ENCODE data around the gene TFB1M.

The TFB1M gene

DNA sequence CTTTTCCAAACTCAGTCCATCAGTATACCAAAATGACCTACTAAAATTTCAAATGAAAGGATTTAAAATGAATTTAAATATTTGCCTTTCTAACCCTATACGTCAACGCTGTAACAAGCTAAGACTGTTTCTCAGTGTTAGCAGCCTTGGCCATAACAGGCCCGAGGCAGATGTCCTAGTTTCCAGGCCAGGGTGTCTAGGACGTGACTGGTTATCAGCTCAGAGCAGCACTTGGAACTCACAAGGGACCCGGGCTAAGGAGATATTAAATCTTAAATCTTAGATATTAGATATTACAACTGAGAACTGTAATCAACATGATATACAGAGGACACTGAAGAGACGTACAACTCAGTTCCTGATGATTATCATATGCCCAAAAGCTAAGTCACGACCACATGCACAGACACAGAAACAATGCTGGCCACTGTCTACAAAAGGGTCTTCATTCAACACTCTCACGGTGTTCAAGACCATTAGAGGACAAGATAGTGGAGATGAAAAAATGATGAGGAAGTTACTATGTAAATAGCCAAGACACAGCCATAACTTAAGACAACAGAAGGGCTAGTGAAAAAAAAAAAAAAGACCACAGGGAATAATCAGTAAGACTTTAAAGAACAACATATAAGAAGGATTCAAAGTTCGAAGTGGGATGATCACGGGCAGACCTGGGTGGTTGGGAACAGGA is 50.8 kb downstream of the TFB1M start, which contains the start of gene CLDN20:
CLDN20 (plus strand) TSS at position 641 of the 691 bp plus-strand sequence. CDS start 11,707 bp downstream, outside the sequence.
- DNase-seq (ENCODE audit: low spot score), result no peak

DNA sequence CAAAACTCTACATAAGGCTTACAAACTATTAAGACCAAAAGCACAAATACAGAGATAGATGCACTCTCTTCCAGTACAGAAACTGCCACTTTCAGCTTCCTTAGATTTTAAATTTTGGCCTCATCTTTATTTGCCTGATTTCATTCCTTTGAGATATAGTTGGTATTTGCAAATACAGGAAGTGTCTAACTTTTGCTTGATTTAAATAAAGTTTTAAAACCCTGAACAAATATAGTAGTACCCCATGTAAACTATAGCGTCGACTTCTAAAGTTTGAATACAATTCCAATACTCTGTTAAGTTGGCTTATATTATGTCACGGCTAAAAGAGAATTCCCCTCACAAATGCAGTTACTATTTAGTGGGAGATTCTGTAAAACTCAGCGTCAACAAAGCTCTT is 51.6 kb downstream of the TFB1M start:
- DNase-seq (ENCODE audit: low spot score), result no peak

DNA sequence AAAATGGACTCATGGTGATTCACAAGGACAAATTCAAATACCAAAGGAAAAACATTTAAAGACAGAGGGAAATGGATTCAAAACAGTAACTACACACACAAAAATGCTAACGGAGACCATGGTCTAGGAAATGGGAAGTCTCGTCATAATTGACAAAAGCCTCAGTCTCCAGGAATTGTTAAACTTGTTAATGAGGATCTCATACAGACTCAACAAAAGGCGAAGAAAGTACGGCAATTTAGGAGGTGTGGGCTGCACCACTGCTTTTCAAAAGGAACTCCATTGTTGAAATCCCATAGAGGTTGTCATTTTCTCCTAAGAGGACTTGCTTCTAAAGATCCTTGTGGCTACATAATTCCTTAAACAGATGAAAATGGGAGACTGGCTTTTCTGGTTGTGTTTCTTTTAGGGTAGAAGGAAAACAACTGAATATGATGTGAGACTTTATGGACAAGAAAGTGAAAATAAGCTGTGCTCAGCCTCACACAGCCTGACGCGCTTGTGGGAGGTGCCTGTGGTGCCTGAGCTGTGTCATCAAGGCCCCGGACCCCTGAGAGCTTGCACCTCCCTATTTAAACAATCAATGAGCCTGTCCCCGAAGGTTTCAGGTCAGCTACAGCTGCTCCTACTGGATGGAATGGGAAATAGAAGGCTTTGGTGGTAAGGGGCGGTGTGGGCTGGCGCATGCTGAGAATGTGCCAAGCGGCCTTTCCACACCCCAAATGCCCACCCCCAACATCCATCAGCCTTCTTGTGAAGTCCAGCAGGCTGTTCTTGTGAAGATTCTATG is 53.0 kb downstream of the TFB1M start:
- DNase-seq (ENCODE audit: low spot score), result peak; percentile 43

DNA sequence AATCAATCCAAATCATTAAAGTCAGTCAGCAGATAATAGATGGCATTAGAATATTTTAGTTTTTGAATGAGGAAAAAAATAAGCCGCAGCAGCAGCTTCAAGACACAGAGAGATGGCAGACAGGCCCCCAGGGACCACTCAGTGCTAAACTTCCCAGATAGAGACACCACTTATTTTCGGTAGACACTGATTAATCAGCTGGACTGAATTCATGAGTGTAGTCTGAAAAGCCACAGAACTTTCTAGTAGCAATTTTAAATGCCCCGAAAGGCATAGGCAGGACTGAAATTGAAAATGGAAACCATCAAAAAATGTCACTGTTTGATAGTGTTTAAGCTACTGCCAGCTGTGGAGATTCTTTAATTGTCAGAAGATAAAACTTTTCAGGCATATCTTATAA is 53.6 kb downstream of the TFB1M start:
- DNase-seq (ENCODE audit: low spot score), result no peak

DNA sequence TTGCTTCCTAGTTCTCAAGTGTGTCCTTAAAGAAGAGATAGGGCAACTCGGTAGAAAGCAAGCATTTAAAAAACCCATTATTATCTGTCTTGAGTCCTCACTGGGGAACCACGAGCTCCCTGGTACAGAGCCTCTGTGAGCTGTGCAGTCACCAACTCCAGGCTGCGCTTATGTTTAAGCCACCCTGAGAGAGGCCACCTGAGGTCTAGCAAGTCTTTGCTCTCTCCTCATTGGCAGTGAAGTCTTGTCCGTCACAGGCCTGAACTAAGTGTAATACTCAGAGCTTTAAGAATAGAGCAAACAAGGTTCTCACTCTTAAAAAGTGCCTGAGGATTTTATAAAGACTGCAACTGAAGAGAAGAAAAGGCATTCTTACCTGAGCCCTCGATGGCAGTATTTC is 54.4 kb downstream of the TFB1M start:
- DNase-seq (ENCODE audit: low spot score), result no peak

DNA sequence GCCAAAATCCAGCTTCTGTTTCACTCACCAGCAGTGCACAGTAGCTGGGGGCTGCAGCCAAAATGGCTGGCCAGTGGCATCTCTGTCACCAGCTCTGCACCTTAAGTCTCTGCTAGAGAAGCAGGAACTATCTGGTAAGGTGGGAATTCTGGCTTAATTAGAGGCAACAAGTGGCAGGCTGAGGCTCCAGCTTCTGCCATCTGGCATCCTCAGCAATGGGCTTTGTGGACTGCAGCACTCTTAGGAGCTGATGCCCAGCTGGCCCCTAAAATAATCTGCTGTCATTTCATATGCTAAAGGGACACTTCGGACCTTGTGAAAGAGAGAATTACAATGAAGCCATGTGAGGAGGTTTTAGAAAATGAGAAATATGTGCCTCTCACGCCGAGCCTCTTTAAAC is 55.1 kb downstream of the TFB1M start:
- no peak for DNase-seq (ENCODE audit: low spot score)

DNA sequence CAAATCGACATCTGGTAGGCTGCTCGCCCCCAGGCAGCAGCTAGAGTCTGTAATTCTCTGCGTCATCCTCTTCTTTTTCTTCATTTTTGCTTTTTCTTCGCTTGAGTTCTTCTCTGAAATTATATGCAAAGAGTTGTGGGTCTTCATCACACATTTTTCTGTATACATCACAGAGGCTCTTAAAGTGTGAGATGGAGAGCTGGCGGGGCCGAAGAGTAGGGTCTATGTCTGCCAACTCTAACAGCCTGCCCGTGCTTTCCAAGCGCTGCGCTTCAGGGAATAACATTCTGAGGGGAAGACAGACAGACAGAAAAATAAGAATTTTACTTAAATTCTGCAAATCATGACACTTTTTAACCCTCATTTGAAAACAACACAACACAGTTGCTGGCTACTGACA is 56.5 kb downstream of the TFB1M start:
- DNase-seq (ENCODE audit: low spot score), result no peak

DNA sequence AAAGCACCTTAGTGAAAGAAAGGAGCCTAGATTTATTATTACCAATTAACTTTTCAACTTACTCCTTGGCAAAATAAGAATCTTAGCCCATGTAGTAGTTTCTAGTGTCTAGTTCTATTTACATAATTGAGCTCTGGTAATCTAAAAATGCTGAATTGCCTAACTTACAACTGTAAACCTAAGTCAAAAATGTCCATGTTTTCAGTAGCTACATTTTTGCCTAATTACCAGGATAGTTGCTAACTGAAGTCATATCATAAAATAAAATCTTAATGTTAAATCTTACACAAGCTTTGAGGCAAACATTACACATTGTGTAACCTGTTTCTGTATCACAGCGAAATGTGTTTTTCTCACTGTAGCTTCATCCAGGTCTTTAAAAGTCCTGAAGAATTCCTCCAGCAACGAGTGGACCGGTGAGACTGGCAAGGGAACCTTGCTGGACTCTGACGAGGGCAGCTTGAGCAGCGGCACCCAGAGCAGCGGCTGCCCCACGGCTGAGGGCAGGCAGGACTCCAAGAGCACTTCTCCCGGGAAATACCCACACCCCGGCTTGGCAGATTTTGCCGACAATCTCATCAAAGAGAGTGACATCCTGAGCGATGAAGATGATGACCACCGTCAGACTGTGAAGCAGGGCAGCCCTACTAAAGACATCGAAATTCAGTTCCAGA is 58.0 kb downstream of the TFB1M start:
- no peak for DNase-seq (ENCODE audit: low spot score)

DNA sequence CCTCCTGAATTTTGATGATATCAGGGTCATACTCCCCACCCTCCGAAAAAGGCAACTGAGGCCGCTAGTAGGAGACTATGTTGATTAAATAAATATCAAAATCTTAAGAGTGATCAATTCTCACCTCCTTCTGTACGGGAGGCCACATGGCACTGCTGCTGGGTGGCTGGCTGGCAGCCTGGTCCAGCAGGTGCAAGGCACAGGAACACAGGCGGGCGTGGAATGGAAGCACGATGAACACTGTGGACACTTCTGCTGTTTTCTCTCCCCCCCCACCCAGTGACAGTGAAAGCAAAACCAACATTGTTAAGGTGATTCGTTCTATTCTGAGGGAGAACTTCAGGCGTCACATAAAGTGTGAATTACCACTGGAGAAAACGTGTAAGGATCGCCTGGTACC is 60.1 kb downstream of the TFB1M start:
- DNase-seq (ENCODE audit: low spot score), result no peak

DNA sequence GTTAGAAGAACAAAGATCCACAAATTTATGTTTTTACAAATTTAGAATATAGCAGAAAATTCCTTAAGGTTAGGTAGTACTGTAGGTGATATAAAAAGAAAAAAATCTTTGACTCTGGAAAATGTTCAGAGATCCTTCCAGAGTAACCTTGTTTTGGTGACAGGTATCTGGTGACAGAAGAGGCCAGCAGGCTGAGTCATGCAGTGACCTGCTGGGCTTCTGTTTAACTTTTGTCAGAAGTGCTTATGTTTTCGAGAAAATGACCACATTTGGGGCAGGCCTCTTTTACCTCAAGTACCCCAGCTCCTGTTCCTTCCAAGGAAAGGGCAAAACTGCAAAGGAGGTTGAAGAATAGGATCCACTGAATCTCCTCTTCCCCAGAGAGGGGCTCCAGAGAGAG is 60.9 kb downstream of the TFB1M start:
- no peak for DNase-seq (ENCODE audit: low spot score)

DNA sequence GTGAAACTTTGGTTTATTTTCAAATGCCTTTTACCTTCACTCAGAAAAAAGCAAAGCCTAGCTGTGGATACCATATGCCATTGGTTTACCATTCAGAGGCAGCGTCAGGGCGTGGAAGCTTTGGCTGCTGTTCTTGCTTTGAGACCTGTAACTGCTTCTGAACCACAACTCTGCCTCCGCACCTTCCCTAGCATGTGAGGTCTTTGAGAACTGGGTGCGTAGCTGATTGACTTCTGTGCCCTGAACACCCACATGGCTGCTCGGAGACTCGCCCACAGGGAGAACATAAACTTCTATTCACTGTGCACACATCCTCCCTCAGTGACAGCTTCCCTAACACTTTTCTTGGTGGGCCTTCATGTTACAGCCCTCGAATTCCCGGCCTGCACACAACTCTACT is 61.7 kb downstream of the TFB1M start:
- no peak for DNase-seq (ENCODE audit: low spot score)

DNA sequence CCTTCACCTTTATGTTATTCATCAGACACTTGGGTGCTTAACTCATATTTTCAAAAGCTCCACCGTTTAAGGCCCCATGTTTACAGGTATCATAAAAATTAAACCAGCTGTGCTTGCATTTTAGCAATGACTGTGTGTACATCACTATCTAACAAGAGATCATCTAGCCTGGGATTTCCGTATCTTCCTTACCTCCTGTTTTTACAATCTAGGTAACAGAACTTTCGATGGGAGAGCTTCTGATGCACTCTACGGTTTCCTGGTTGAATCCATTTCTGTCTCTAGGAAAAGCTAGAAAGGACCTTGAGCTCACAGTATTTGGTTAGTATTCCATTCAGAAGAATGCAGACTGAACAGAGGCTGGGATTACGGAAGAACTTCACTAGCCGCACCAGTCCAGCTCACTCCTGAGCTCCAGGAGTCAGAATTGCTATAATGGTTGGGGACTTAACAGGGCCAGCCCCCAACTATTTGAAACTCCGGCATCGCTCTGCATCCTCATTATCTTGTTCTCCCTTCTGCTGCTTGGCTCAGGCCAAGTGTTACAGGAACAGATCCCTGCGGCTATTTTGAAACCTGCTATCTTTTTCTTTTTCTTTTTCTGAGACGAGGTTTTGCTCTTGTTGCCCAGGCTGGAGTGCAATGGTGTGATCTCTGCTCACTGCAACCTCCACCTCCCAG is 63.4 kb downstream of the TFB1M start:
- DNase-seq (ENCODE audit: low spot score), result no peak

DNA sequence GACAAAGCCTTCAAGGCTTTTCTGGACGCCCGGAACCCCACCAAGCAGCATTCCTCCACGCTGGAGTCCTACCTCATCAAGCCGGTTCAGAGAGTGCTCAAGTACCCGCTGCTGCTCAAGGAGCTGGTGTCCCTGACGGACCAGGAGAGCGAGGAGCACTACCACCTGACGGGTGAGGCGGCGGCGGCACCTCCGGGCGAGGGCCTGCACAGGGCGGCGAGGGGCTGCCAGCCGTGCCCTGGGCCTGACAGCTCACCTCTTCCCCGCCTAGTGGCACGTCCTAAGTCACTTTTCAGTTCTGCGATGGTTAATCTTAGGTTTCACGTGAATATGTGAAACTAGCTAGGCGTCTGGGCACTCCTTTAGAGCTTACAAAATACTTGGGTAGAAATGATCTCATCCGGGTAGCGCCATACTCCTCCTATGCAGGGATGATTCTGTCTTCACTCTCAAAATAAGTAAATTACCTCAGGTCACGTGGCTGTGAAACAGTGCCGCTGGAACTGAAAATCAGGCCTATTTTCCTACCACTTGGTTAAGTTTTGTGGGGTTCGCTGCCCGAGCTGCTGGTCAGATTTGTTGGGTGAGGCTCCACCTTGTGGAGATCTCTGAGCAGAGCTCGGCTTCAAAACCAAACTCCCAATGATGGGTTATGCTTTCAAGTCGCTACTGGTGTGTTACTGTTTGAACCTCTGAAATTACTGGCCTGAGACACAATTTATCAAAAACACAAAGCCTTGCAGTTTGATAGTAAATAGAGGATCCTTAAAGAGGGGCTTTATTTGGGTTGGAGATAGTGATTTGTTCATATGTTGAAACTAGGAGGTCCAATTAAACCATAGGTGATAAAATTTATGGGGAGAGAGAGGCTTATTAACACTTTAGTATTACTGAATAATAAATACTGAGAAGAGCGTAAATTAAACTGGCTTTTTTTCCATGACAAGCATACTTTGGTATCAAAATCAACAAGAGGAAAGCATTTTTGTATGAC is 66.0 kb downstream of the TFB1M start:
- DNase-seq (ENCODE audit: low spot score), result peak; percentile 75

DNA sequence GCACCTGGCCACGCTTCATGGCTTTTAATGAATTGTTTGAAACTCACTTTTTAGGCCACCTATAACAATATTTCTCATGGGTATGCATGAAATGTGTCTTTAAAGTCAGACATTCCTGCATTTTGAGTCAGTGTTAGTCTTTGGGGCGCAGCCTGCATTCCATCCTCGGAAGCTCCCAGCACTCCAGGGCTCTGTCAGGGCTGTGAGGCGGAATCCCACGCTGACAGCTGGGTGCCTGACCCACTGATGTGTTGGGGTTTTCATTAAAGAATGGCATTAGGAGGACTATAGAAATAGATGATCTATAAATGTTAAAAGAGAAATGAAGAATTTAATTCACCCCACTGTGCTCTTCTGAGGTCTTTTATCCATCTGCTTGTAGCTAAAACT is 66.7 kb downstream of the TFB1M start:
- DNase-seq (ENCODE audit: low spot score), result peak; percentile 52

DNA sequence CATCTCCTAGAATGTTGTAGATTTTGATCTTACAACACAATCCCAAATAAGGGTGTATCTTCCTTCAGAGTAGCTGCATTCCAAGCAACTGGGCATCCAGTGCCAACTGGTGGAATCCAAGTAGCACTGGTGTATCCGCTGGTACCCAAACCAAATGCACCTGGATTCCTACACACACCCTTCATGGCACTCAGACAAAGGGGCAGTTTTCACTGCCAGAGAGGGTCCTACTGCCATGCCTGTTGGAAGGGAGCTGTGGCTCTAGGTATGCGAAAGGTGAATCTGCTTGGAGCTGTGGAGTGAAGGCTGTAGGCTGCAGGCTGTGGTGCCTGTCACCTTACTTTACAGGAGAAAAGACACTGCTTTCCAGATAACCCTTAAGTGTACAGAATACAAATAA is 67.5 kb downstream of the TFB1M start:
- DNase-seq (ENCODE audit: low spot score), result no peak

DNA sequence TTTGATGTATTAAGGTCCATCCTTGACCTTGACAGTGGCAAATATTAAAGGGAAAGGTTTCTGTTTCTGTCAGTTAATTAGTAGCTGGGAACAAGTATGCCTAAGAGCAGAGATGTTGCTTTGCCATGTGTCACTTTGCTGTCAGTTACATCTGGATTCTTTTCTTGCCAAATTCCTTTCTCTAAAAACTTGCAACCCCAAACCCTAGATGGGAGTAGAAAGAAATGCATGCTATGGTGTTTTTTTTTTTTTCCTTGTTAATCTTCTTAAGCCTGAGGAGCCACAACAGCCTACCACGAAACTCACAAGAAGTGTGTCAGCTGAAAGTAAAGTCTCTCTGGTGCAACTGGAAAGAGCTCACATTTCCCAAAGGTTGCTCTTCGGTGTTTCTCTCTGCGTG is 68.5 kb downstream of the TFB1M start:
- DNase-seq (ENCODE audit: low spot score), result no peak

DNA sequence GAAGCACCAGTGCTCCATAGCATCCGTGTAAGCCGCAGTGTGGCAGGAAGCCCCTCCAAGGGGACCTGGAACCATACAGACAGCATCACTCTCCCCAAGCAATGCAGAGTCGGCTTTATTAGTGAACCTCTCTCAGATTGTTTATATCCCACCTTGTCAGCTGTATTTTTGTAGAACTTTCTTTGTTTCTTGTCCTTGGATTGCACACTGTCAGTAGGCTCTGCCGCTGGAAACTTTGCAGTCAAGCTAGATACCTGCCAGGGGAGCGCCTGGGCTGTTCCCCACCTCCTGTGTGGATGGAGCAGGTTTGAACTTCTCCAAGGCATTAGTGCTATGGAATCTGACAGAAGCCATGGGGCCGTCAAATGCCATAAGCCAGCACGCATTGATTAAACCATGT is 69.1 kb downstream of the TFB1M start:
- no peak for DNase-seq (ENCODE audit: low spot score)

DNA sequence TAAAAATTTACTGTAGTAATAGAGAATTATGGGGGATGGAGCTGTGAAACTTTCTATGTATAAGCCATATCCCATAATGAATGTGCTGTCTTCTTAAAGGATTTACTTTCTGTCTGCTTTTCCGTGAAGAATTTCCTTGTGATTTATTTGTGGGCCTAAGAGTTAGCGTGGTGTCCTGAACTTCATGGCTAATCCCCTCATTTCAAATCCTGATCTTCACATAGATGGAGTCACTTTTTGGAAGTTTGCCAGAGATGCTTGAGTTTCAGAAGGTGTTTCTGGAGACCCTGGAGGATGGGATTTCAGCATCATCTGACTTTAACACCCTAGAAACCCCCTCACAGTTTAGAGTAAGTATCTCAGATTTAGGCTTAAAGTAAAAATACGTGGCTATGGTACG is 69.8 kb downstream of the TFB1M start:
- DNase-seq (ENCODE audit: low spot score), result no peak

DNA sequence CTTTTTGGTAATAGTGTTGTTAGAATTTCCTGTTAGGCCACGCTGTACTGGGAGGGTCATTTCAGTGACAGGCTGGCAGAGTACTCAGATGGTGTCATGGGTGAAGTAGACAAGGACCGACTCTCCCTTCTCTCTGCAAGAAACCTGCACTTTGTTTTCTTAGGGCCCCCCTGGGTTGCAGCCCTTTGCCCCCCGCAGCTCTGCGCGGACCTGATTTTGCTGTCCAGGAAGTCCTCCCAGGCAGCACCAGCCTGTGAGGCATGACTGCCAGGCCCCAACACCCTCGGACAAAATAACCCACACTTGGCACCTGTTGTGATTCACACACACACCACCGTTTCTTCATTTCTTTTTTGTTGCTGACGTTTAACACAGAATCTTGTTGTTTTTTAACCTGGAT is 72.3 kb downstream of the TFB1M start:
- DNase-seq (ENCODE audit: low spot score), result no peak

DNA sequence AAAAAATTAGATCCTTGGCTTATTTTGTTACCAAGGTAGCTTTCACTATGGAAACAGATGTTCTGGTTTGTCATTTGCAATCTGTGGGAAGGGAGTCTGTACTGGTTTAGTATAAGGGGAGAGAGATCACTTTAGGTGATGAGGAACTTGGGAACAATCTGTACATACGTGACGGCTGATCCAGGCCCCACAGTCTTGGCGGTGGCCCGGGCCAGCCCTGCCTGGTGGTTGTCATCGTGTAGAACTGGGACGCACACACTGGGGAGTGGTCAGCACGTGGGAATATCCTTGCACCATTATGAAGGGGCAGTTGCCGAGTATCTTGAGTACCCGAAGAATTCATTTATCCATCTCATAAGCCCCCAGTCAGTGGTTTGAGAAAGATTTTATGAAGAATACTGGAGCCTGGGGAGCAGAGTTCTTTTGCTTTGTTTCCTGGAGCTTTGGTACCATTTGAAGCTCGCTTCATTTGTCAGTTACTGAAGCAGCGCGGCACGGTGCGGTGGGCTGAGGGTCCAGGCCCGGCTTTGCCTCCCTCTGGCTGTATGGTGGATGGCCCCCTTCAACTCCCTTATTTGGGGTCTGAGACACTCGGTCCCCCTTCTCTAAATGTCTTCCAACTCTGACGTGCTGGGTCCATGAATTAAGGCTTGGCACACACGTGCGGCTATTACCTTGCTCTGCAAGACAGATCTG is 73.2 kb downstream of the TFB1M start:
- no peak for DNase-seq (ENCODE audit: low spot score)

DNA sequence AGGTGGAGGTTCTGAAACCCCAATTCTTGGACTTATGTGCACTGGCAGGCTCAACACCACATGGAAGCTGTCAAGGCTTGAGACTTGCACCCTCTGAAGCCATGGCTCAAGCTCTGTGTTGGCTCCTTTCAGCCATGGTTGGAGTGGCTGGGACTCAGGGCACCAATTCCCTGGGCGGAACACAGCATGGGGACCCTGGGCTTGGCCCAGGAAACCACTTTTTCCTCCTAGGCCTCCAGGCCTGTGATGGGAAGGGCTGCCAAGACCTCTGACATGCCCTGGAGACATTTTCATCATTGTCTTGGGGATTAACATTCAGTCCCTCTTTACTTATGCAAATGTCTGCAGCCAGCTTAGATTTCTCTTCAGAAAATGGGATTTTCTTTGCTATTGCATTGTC is 76.7 kb downstream of the TFB1M start:
- no peak for DNase-seq (ENCODE audit: low spot score)
